LNCaP clone FGC (cell line): ENCODE results near the gene HIVEP2.

Experiments
- DNase-seq: peaks from one replicate; pipeline ENCODE4 v3.0.0-alpha.2; 2011; ENCODE audit warnings: low read depth
- H3K4me3 ChIP-seq: 2 replicates; pipeline ENCODE4 v1.5.1; 2011; ENCODE audit warnings: mild to moderate bottlenecking, low read depth, low read length, control low read depth
- TF ChIP-seq, protein P1 (sequence below): IDR thresholded peaks from 2 replicates; pipeline ENCODE4 v1.5.1; 2012; ENCODE audit warnings: mild to moderate bottlenecking; ENCODE audit not compliant: control insufficient read depth, insufficient read depth; ENCODE audit errors: extremely low read depth

The HIVEP2 gene

DNA sequence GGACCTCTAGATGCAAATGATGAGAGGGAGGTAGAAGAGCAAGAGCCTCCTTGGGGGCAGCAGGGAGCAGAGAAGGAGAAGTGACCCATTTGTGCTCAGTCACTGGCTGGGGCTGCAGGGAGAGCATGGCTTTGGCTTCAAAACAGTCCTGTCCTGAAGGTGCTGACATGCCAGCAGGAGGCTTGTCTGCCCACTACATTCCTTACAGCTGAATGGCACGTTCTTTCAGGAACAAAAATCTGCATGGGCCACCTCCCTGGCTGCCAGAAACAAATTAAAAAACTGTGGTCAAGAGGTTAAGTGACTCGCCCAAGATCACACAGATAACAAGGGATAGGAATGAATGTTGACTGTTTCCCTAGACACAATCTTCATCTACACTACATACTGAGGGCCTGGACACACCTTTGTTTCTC, 188.8 kb downstream of the HIVEP2 start:
- H3K4me3 ChIP-seq = no peak overlapping the region
- TF ChIP-seq, protein P1, sequence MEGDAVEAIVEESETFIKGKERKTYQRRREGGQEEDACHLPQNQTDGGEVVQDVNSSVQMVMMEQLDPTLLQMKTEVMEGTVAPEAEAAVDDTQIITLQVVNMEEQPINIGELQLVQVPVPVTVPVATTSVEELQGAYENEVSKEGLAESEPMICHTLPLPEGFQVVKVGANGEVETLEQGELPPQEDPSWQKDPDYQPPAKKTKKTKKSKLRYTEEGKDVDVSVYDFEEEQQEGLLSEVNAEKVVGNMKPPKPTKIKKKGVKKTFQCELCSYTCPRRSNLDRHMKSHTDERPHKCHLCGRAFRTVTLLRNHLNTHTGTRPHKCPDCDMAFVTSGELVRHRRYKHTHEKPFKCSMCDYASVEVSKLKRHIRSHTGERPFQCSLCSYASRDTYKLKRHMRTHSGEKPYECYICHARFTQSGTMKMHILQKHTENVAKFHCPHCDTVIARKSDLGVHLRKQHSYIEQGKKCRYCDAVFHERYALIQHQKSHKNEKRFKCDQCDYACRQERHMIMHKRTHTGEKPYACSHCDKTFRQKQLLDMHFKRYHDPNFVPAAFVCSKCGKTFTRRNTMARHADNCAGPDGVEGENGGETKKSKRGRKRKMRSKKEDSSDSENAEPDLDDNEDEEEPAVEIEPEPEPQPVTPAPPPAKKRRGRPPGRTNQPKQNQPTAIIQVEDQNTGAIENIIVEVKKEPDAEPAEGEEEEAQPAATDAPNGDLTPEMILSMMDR = no peak
- DNase-seq = no peak

GRCh38 chr6:142753196-142753595, 191.8 kb downstream of the HIVEP2 start:
- no peak overlapping the region for H3K4me3 ChIP-seq
- no peak for DNase-seq
- TF ChIP-seq, protein P1 = no peak

- no peak for DNase-seq
- TF ChIP-seq, protein P1 = no peak
Observed at GRCh38 chr6:142752348-142752747, 192.6 kb downstream of the HIVEP2 start.

DNA sequence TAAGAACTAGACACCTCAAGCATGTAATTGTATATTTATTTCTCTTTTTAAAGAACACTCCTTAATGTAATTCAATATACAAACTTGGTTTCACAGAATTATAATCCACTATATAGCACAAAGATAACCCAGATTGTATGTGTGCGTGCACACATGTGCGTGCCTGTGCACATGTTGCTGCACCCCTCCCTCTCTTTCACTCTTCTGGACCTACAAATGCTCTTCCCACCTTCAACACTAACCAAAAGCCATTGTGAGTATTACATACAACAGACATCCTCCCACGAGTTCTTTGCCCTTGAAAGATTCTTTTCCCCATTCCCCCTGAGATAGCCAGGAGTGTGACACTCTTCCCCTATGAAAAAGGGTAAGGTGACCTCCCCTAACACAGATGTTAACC, 193.5 kb downstream of the HIVEP2 start:
- no peak overlapping the region for H3K4me3 ChIP-seq
- DNase-seq = no peak
- TF ChIP-seq, protein P1 = no peak

More at GRCh38 chr6:142752348-142752747, 192.6 kb downstream of the HIVEP2 start:
- H3K4me3 ChIP-seq = no peak overlapping the region

GRCh38 chr6:142750998-142751397, 194.0 kb downstream of the HIVEP2 start:
- H3K4me3 ChIP-seq = no peak overlapping the region
- no peak for DNase-seq
- TF ChIP-seq, protein P1 = no peak

DNA sequence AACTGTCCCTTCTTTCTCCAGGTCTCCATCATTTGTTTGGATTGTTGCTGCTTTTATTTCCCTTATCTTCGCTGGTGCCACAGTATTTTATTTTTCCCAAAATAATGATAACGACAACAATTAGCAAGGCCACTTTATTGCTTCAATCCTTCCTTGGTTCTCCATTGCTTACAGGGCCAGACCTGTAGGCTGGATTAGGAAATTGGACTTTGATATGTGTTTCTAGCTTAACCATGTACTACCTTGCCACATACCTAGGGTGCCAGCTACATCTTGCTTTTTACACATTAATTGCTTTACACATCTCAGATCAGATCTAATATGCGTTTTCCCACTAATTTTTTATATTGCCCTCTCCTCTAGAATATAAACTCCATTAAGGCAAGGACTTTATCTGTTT, 195.4 kb downstream of the HIVEP2 start:
- H3K4me3 ChIP-seq = no peak overlapping the region
- TF ChIP-seq, protein P1 = no peak
- no peak for DNase-seq

- H3K4me3 ChIP-seq = no peak overlapping the region
- TF ChIP-seq, protein P1 = 0 out of 2 replicates have a peak, but pooled peaks have one; percentile 16
- DNase-seq = no peak
Observed at GRCh38 chr6:142746524-142746923, 198.5 kb downstream of the HIVEP2 start.
